Panc1 (cell line): ENCODE data around the gene PRLHR. TPM values are rescaled to one million over a fixed set of nuclear protein-coding genes. Genes with fewer than 3 reads are reported as not detected.

ENCODE experiments used
- ATAC-seq: fragments of 200-7000 bp; cut with Tn5 transposase; 2 replicates; pipeline ENCODE4 v1.9.1; 2020; ENCODE audit warnings: mild to moderate bottlenecking, moderate library complexity
- BruUV-seq: library from RNA; stranded (reverse); fragments of 400-500 nt; replicated peaks from 2 replicates; lab custom pipeline; 2021; lab: Mats Ljungman, UMichigan
- CTCF ChIA-PET: fragments of 300-600 bp; sonication (Branson Sonifier 250); formaldehyde crosslinking; loops from one replicate; lab custom pipeline; 2022; ENCODE audit warnings: antibody characterized with exemption; lab: Charles Lee
- POLR2A ChIA-PET: fragments of 300-600 bp; sonication (Branson Sonifier 250); formaldehyde crosslinking; loops from one replicate; lab custom pipeline; 2022; ENCODE audit warnings: antibody characterized with exemption; lab: Charles Lee
- DNase-seq: peaks from one replicate; pipeline ENCODE4 v3.0.0-alpha.2; 2010; ENCODE audit warnings: low read depth, low spot score
- H3K27ac ChIP-seq: 2 replicates; pipeline ENCODE4 v1.5.1; 2011; ENCODE audit warnings: mild to moderate bottlenecking, low read length, inconsistent platforms
- H3K27me3 ChIP-seq: fragments of 200-500 bp; sonication (Bioruptor generic); 2 replicates; pipeline ENCODE4 v1.6.0; 2014; ENCODE audit warnings: low read length, inconsistent platforms; ENCODE audit not compliant: control insufficient read depth, insufficient read depth
- H3K36me3 ChIP-seq: fragments of 200-500 bp; sonication (Bioruptor generic); 2 replicates; pipeline ENCODE4 v1.5.1; 2014; ENCODE audit warnings: inconsistent platforms, mild to moderate bottlenecking, low read length, moderate library complexity; ENCODE audit not compliant: control insufficient read depth, insufficient read depth
- H3K4me1 ChIP-seq: 2 replicates; pipeline ENCODE4 v1.5.1; 2011; ENCODE audit warnings: inconsistent platforms, mild to moderate bottlenecking, low read length, moderate library complexity; ENCODE audit not compliant: control insufficient read depth, insufficient read depth
- H3K4me3 ChIP-seq, 2 experiments: 2 replicates each; pipeline ENCODE4 v1.5.1; 2011 to 2012; ENCODE audit warnings: low read depth in 2 of 2, low read length in 2 of 2, mild to moderate bottlenecking in 2 of 2, inconsistent platforms in 1 of 2, moderate library complexity in 1 of 2
- H3K9me3 ChIP-seq: fragments of 200-500 bp; sonication (Bioruptor generic); 2 replicates; pipeline ENCODE4 v1.5.1; 2014; ENCODE audit warnings: low read depth, mild to moderate bottlenecking, inconsistent platforms, low read length, moderate library complexity; ENCODE audit not compliant: control insufficient read depth, insufficient read depth
- POLR2AphosphoS5 ChIP-seq: IDR thresholded peaks from 2 replicates; pipeline ENCODE4 v1.6.1; 2012; ENCODE audit warnings: mild to moderate bottlenecking, low read depth, low read length, moderate library complexity
- REST ChIP-seq, 2 experiments: IDR thresholded peaks; 2 replicates each; pipeline ENCODE4 v1.6.1; 2011 to 2012; ENCODE audit warnings: low read depth in 2 of 2, control low read depth in 1 of 2, low read length in 1 of 2, mild to moderate bottlenecking in 1 of 2, moderate library complexity in 1 of 2; ENCODE audit not compliant: insufficient read depth in 1 of 2
- SIN3A ChIP-seq: IDR thresholded peaks from 2 replicates; pipeline ENCODE4 v1.6.1; 2012; ENCODE audit warnings: low read depth, mild to moderate bottlenecking, low read length, moderate library complexity, borderline replicate concordance; ENCODE audit not compliant: insufficient read depth
- TCF7L2 ChIP-seq: IDR thresholded peaks from 2 replicates; pipeline ENCODE4 v1.6.1; 2011; ENCODE audit warnings: mild to moderate bottlenecking, low read depth, low read length, inconsistent platforms
- in situ Hi-C: cut with HindIII; loops from 2 replicates; pipeline ENCODE4 v1.10.0; 2016; ENCODE audit warnings: low sequenced_read_pairs, low pct_unique_long_range_greater_than_20kb
- intact Hi-C: fragments of 100-400 bp; cut with micrococcal nuclease; formaldehyde crosslinking; loops from one replicate; pipeline ENCODE4 v1.10.0; 2022; ENCODE audit not compliant: unreplicated experiment
- total RNA-seq: library from RNA; stranded (reverse); gene quantifications from one replicate; pipeline ENCODE4 v1.2.1, GENCODE V29; 2021; ENCODE audit not compliant: unreplicated experiment
- TF ChIP-seq, protein P1 (sequence below): fragments of 450-650 bp; IDR thresholded peaks from 2 replicates; pipeline ENCODE4 v1.5.1; 2017; ENCODE audit warnings: mild to moderate bottlenecking

PRLHR gene
- total RNA-seq, 1 experiment from 2014 or later: not detected

DNA sequence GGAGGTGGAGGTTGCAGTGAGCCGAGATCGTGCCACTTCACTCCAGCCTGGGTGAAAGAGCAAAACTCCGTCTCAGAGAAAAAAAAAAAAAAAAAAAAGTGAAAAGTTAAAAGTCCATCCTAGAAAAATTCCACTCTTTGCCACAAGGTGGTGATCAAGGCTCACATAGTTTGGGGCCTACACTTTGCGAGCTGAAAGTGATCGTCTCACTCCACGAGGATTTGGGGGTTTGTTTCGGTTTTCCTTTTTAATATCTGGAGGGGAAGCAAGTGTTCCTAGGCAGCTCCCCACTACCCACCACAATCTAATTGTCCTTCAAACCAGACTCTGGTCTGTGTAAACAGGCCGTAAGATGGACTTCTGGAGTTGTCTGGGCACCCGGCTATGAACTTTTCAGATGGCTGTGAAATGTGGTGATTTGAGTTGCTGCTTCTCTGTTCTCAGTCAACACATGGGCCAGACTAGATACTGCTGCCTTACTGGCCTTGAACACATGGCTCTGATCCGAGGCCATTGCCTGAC is 27.1 kb downstream of the PRLHR start:
- TF ChIP-seq TCF7L2 (no peak), SIN3A (no peak), POLR2AphosphoS5 (no peak)
- TF ChIP-seq, protein P1, sequence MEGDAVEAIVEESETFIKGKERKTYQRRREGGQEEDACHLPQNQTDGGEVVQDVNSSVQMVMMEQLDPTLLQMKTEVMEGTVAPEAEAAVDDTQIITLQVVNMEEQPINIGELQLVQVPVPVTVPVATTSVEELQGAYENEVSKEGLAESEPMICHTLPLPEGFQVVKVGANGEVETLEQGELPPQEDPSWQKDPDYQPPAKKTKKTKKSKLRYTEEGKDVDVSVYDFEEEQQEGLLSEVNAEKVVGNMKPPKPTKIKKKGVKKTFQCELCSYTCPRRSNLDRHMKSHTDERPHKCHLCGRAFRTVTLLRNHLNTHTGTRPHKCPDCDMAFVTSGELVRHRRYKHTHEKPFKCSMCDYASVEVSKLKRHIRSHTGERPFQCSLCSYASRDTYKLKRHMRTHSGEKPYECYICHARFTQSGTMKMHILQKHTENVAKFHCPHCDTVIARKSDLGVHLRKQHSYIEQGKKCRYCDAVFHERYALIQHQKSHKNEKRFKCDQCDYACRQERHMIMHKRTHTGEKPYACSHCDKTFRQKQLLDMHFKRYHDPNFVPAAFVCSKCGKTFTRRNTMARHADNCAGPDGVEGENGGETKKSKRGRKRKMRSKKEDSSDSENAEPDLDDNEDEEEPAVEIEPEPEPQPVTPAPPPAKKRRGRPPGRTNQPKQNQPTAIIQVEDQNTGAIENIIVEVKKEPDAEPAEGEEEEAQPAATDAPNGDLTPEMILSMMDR: peak; percentile 87
- H3K4me3 ChIP-seq: peak overlapping the region in 1 of 2 experiments; percentile 28; a peak in 1 of 4 replicates

GRCh38 chr10:118567701-118568248 is 27.7 kb downstream of the PRLHR start:
- ChIA-PET CTCF (interaction anchor here (0.6 to 2.0 kb wide), 3 partner anchors 33 to 231 kb away, joined by 7 to 8 read pairs (median 7); no protein-coding TSS in a partner anchor), POLR2A (no interaction called here)
- in situ Hi-C loops (no loop called here), intact Hi-C loops (loop anchor here (2.0 to 5.0 kb wide), 3 partner anchors 153 to 460 kb away; partner anchors contain the start of gene NANOS1)
- no peak for DNase-seq
- no peaks in the 10 kb centered on the region for H3K9me3 ChIP-seq
- ATAC-seq: no peak
- no TSS peak for BruUV-seq
- no peak overlapping the region for H3K4me3 ChIP-seq
- no peaks in the 10 kb centered on the region for H3K4me1 ChIP-seq
- TF ChIP-seq SIN3A (no peak), REST (IDR thresholded peaks at IDR 0.05; ENCODE audit: insufficient read depth in 1 of 2, low read depth in 2 of 2, low read length in 1 of 2) (no peak), POLR2AphosphoS5 (no peak), TCF7L2 (no peak)
- TF ChIP-seq, protein P1: no peak
- no peak overlapping the region for H3K27ac ChIP-seq
- no peaks in the 10 kb centered on the region for H3K36me3 ChIP-seq
- H3K27me3 ChIP-seq: no peaks in the 10 kb centered on the region

More for the DNA sequence above, 27.1 kb downstream of the PRLHR start:
- Histone ChIP-seq H3K27ac (no peak overlapping the region), H3K9me3 (no peaks in the 10 kb centered on the region), H3K36me3 (no peaks in the 10 kb centered on the region), H3K4me1 (no peaks in the 10 kb centered on the region), H3K27me3 (no peaks in the 10 kb centered on the region)
- POLR2A ChIA-PET: interaction anchor here (0.7 kb wide), 2 partner anchors 100 to 123 kb away, joined by 8 to 10 read pairs; no protein-coding TSS in a partner anchor
- intact Hi-C loops: loop anchor here (2.0 to 5.0 kb wide), 3 partner anchors 152 to 459 kb away; partner anchors contain the start of gene NANOS1
- CTCF ChIA-PET: interaction anchor here (0.6 to 2.0 kb wide), 11 partner anchors 10 to 1266 kb away, joined by 3 to 12 read pairs (median 6); no protein-coding TSS in a partner anchor
- in situ Hi-C loops: no loop called here
- no TSS peak for BruUV-seq
- ATAC-seq (peak; percentile 64), DNase-seq (peak; percentile 17)
